NCI-H446 treated with DMSO at 0.1 percent for 48 hours (cell line): Measurements from ENCODE around the gene SYNE1.
"Not testable (repeated sequence)": the region's sequence is repeated elsewhere in the genome, so short reads cannot be mapped to it uniquely, and the experiment has no call there.

ENCODE experiments used
- DNase-seq: peaks from one replicate; lab custom pipeline; 2025; lab: John Stamatoyannopoulos, UW

Gene SYNE1

GRCh38 chr6:152614776-152615175 is 22.4 kb downstream of the SYNE1 start:
- DNase-seq = not testable (repeated sequence)

GRCh38 chr6:152609125-152609670 is 28.0 kb downstream of the SYNE1 start:
- no peak for DNase-seq

GRCh38 chr6:152605941-152606340 is 31.2 kb downstream of the SYNE1 start:
- no peak for DNase-seq

GRCh38 chr6:152605342-152605741 is 31.8 kb downstream of the SYNE1 start:
- no peak for DNase-seq

- no peak for DNase-seq
Measured at GRCh38 chr6:152603911-152604310, 33.3 kb downstream of the SYNE1 start.

GRCh38 chr6:152600022-152600421 is 37.1 kb downstream of the SYNE1 start:
- DNase-seq = no peak

GRCh38 chr6:152598901-152599537 is 38.1 kb downstream of the SYNE1 start:
- no peak for DNase-seq

- no peak for DNase-seq
Measured at GRCh38 chr6:152598421-152598820, 38.7 kb downstream of the SYNE1 start.

- no peak for DNase-seq
Measured at GRCh38 chr6:152596726-152597125, 40.4 kb downstream of the SYNE1 start.

- no peak for DNase-seq
Measured at GRCh38 chr6:152595499-152595898, 41.7 kb downstream of the SYNE1 start.

GRCh38 chr6:152594701-152595100 is 42.5 kb downstream of the SYNE1 start:
- DNase-seq = no peak

- no peak for DNase-seq
Measured at GRCh38 chr6:152588456-152588855, 48.7 kb downstream of the SYNE1 start.

GRCh38 chr6:152587473-152587872 is 49.7 kb downstream of the SYNE1 start:
- DNase-seq = no peak

GRCh38 chr6:152585236-152585635 is 51.9 kb downstream of the SYNE1 start:
- no peak for DNase-seq

GRCh38 chr6:152583888-152584287 is 53.3 kb downstream of the SYNE1 start:
- DNase-seq = no peak

GRCh38 chr6:152576525-152576924 is 60.6 kb downstream of the SYNE1 start:
- no peak for DNase-seq

GRCh38 chr6:152575621-152576150 is 61.5 kb downstream of the SYNE1 start:
- DNase-seq = no peak

- DNase-seq = no peak
Measured at GRCh38 chr6:152575161-152575560, 62.0 kb downstream of the SYNE1 start.

- DNase-seq = no peak
Measured at GRCh38 chr6:152573762-152574161, 63.4 kb downstream of the SYNE1 start.

- DNase-seq = no peak
Measured at GRCh38 chr6:152572338-152573088, 64.6 kb downstream of the SYNE1 start.

- no peak for DNase-seq
Measured at GRCh38 chr6:152571943-152572337, 65.2 kb downstream of the SYNE1 start.

GRCh38 chr6:152571089-152571488 is 66.1 kb downstream of the SYNE1 start:
- DNase-seq = no peak
